ENCODE results near the gene CR1.
"Not testable (repeated sequence)": the region's sequence is repeated elsewhere in the genome, so short reads cannot be mapped to it uniquely, and the experiment has no call there.

The CR1 gene

GRCh38 chr1:207638487-207639145 is 142.7 kb downstream of the CR1 start:
- not testable (repeated sequence) for H3K27ac Mint-ChIP-seq; H3K4me3 Mint-ChIP-seq; H3K36me3 Mint-ChIP-seq; H3K9me3 Mint-ChIP-seq (ENCODE audit: low read depth); H3K4me1 Mint-ChIP-seq (ENCODE audit: low read depth)
- H3K27me3 Mint-ChIP-seq, result peaks cover 16% of the 10 kb centered on the region

GRCh38 chr1:207639362-207639761 is 143.4 kb downstream of the CR1 start:
- not testable (repeated sequence) for H3K4me1 Mint-ChIP-seq (ENCODE audit: low read depth); H3K27ac Mint-ChIP-seq; H3K9me3 Mint-ChIP-seq (ENCODE audit: low read depth); H3K36me3 Mint-ChIP-seq; H3K4me3 Mint-ChIP-seq
- H3K27me3 Mint-ChIP-seq, result peaks cover 19% of the 10 kb centered on the region

- Mint-ChIP-seq H3K27ac (no peak overlapping the region), H3K4me1 (ENCODE audit: low read depth) (peaks cover 6% of the 10 kb centered on the region), H3K4me3 (peak overlapping the region; percentile 78), H3K27me3 (peaks cover 20% of the 10 kb centered on the region), H3K9me3 (ENCODE audit: low read depth) (no peaks in the 10 kb centered on the region), H3K36me3 (no peaks in the 10 kb centered on the region)
Measured at GRCh38 chr1:207644166-207644851, 148.4 kb downstream of the CR1 start.

- Mint-ChIP-seq H3K27ac (no peak within 1 kb of the TSS), H3K4me3 (peak within 1 kb of the TSS; percentile 78), H3K9me3 (ENCODE audit: low read depth) (no peaks in the 10 kb centered on the region), H3K27me3 (peaks cover 18% of the 10 kb centered on the region), H3K4me1 (ENCODE audit: low read depth) (peaks cover 6% of the 10 kb centered on the region), H3K36me3 (no peaks in the 10 kb centered on the region)
Measured at GRCh38 chr1:207644852-207645634, 149.1 kb downstream of the CR1 start, which contains the start of gene CR1L. TSS of gene CR1L (plus strand) at chr1:207645133. CDS start at chr1:207645234, 101 bp downstream.

- Mint-ChIP-seq H3K4me3 (peak overlapping the region; percentile 77), H3K27ac (no peak overlapping the region), H3K36me3 (no peaks in the 10 kb centered on the region), H3K27me3 (peaks cover 17% of the 10 kb centered on the region), H3K9me3 (ENCODE audit: low read depth) (no peaks in the 10 kb centered on the region), H3K4me1 (ENCODE audit: low read depth) (peaks cover 9% of the 10 kb centered on the region)
Measured at GRCh38 chr1:207645635-207646081, 149.7 kb downstream of the CR1 start.

GRCh38 chr1:207646171-207646570 is 150.2 kb downstream of the CR1 start:
- Mint-ChIP-seq H3K4me3 (peak overlapping the region; percentile 60), H3K36me3 (no peaks in the 10 kb centered on the region), H3K27me3 (peaks cover 14% of the 10 kb centered on the region), H3K4me1 (ENCODE audit: low read depth) (peaks cover 9% of the 10 kb centered on the region), H3K27ac (no peak overlapping the region), H3K9me3 (ENCODE audit: low read depth) (no peaks in the 10 kb centered on the region)

- Mint-ChIP-seq H3K4me1 (ENCODE audit: low read depth) (peaks cover 9% of the 10 kb centered on the region), H3K4me3 (no peak overlapping the region), H3K27me3 (peaks cover 12% of the 10 kb centered on the region)
Measured at GRCh38 chr1:207646944-207647579, 151.1 kb downstream of the CR1 start.

GRCh38 chr1:207647671-207648333 is 151.8 kb downstream of the CR1 start:
- no peak overlapping the region for H3K27ac Mint-ChIP-seq
- H3K36me3 Mint-ChIP-seq, result no peaks in the 10 kb centered on the region
- H3K4me3 Mint-ChIP-seq, result no peak overlapping the region
- peaks cover 6% of the 10 kb centered on the region for H3K27me3 Mint-ChIP-seq
- H3K4me1 Mint-ChIP-seq (ENCODE audit: low read depth), result peaks cover 9% of the 10 kb centered on the region
- H3K9me3 Mint-ChIP-seq (ENCODE audit: low read depth), result no peaks in the 10 kb centered on the region

More at GRCh38 chr1:207646944-207647579, 151.1 kb downstream of the CR1 start:
- Mint-ChIP-seq H3K27ac (no peak overlapping the region), H3K36me3 (no peaks in the 10 kb centered on the region), H3K9me3 (ENCODE audit: low read depth) (no peaks in the 10 kb centered on the region)

GRCh38 chr1:207648334-207649209 is 152.6 kb downstream of the CR1 start:
- Mint-ChIP-seq H3K27me3 (peaks cover 4% of the 10 kb centered on the region), H3K4me3 (no peak overlapping the region), H3K9me3 (ENCODE audit: low read depth) (no peaks in the 10 kb centered on the region), H3K4me1 (ENCODE audit: low read depth) (peaks cover 9% of the 10 kb centered on the region), H3K27ac (no peak overlapping the region), H3K36me3 (no peaks in the 10 kb centered on the region)

- Mint-ChIP-seq H3K27me3 (peaks cover 1% of the 10 kb centered on the region), H3K9me3 (ENCODE audit: low read depth) (no peaks in the 10 kb centered on the region), H3K4me1 (ENCODE audit: low read depth) (peaks cover 6% of the 10 kb centered on the region), H3K4me3 (no peak overlapping the region), H3K36me3 (no peaks in the 10 kb centered on the region), H3K27ac (no peak overlapping the region)
Measured at GRCh38 chr1:207649210-207649753, 153.3 kb downstream of the CR1 start.

GRCh38 chr1:207649865-207650580 is 154.1 kb downstream of the CR1 start:
- peaks cover 2% of the 10 kb centered on the region for H3K4me1 Mint-ChIP-seq (ENCODE audit: low read depth)
- no peak overlapping the region for H3K4me3 Mint-ChIP-seq
- no peaks in the 10 kb centered on the region for H3K27me3 Mint-ChIP-seq
- no peaks in the 10 kb centered on the region for H3K9me3 Mint-ChIP-seq (ENCODE audit: low read depth)
- no peaks in the 10 kb centered on the region for H3K36me3 Mint-ChIP-seq
- no peak overlapping the region for H3K27ac Mint-ChIP-seq

- Mint-ChIP-seq H3K4me3 (no peak overlapping the region), H3K9me3 (ENCODE audit: low read depth) (no peaks in the 10 kb centered on the region), H3K27me3 (peaks cover 1% of the 10 kb centered on the region), H3K4me1 (ENCODE audit: low read depth) (peaks cover 2% of the 10 kb centered on the region), H3K36me3 (no peaks in the 10 kb centered on the region), H3K27ac (no peak overlapping the region)
Measured at GRCh38 chr1:207651583-207651982, 155.6 kb downstream of the CR1 start.

GRCh38 chr1:207654320-207654719 is 158.4 kb downstream of the CR1 start:
- Mint-ChIP-seq H3K4me1 (ENCODE audit: low read depth) (peaks cover 2% of the 10 kb centered on the region), H3K27ac (no peak overlapping the region)

More at GRCh38 chr1:207654320-207654719, 158.4 kb downstream of the CR1 start:
- peaks cover 4% of the 10 kb centered on the region for H3K27me3 Mint-ChIP-seq
- no peak overlapping the region for H3K4me3 Mint-ChIP-seq
- no peaks in the 10 kb centered on the region for H3K36me3 Mint-ChIP-seq
- no peaks in the 10 kb centered on the region for H3K9me3 Mint-ChIP-seq (ENCODE audit: low read depth)
